Measurements from ENCODE around the gene KRT83.

GRCh38 chr12:52312086-52312485 is 9.1 kb downstream of the KRT83 start:
- TF ChIP-seq, protein P1, sequence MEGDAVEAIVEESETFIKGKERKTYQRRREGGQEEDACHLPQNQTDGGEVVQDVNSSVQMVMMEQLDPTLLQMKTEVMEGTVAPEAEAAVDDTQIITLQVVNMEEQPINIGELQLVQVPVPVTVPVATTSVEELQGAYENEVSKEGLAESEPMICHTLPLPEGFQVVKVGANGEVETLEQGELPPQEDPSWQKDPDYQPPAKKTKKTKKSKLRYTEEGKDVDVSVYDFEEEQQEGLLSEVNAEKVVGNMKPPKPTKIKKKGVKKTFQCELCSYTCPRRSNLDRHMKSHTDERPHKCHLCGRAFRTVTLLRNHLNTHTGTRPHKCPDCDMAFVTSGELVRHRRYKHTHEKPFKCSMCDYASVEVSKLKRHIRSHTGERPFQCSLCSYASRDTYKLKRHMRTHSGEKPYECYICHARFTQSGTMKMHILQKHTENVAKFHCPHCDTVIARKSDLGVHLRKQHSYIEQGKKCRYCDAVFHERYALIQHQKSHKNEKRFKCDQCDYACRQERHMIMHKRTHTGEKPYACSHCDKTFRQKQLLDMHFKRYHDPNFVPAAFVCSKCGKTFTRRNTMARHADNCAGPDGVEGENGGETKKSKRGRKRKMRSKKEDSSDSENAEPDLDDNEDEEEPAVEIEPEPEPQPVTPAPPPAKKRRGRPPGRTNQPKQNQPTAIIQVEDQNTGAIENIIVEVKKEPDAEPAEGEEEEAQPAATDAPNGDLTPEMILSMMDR (IDR thresholded peaks at IDR 0.05), result no peak
- TF ChIP-seq POLR2A (IDR thresholded peaks at IDR 0.05), result no peak
